Neural progenitor cell (in vitro differentiated cells): ENCODE measurements around the gene INHBA. TPM values are rescaled to one million over a fixed set of nuclear protein-coding genes. Genes with fewer than 3 reads are reported as not detected.

ENCODE experiments used
- DNase-seq: peaks from one replicate; pipeline ENCODE4 v3.0.0-alpha.2; 2016; ENCODE audit warnings: low spot score
- H2AFZ ChIP-seq: fragments of 200-600 bp; sonication (generic); replicated peaks from 2 replicates; pipeline ENCODE4 v1.6.1; 2016; ENCODE audit warnings: antibody characterized with exemption
- H3F3A ChIP-seq: fragments of 200-600 bp; sonication (generic); 2 replicates; pipeline ENCODE4 v1.6.1; 2016; ENCODE audit warnings: antibody characterized with exemption, low read depth
- H3K27ac ChIP-seq: fragments of 200-600 bp; sonication (generic); 2 replicates; pipeline ENCODE4 v1.5.1; 2016; ENCODE audit warnings: mild to moderate bottlenecking
- H3K27me3 ChIP-seq: fragments of 200-600 bp; sonication (generic); 2 replicates; pipeline ENCODE4 v1.6.1; 2016; ENCODE audit warnings: mild to moderate bottlenecking, moderate library complexity
- H3K36me3 ChIP-seq: fragments of 200-600 bp; sonication (generic); 2 replicates; pipeline ENCODE4 v1.5.1; 2016
- H3K4me1 ChIP-seq: fragments of 200-600 bp; sonication (generic); 2 replicates; pipeline ENCODE4 v1.6.1; 2016; ENCODE audit warnings: mixed run types
- H3K4me2 ChIP-seq: fragments of 200-600 bp; sonication (generic); 2 replicates; pipeline ENCODE4 v1.6.1; 2016
- H3K4me3 ChIP-seq: fragments of 200-600 bp; sonication (generic); 2 replicates; pipeline ENCODE4 v1.5.1; 2016
- H3K79me2 ChIP-seq: fragments of 200-600 bp; sonication (generic); 2 replicates; pipeline ENCODE4 v1.6.1; 2016; ENCODE audit warnings: low read depth
- H3K9ac ChIP-seq: fragments of 200-600 bp; sonication (generic); 2 replicates; pipeline ENCODE4 v1.6.1; 2016
- H3K9me3 ChIP-seq: fragments of 200-600 bp; sonication (generic); 2 replicates; pipeline ENCODE4 v1.5.1; 2016; ENCODE audit warnings: low read depth
- H4K20me1 ChIP-seq: fragments of 200-600 bp; sonication (generic); 2 replicates; pipeline ENCODE4 v1.6.1; 2016; ENCODE audit warnings: low read depth
- H3K27ac Mint-ChIP-seq: 3 replicates; pipeline ENCODE4 v1.8.0; 2021; ENCODE audit warnings: mixed read lengths
- H3K27me3 Mint-ChIP-seq: 2 replicates; pipeline ENCODE4 v1.8.0; 2022; ENCODE audit warnings: low read depth, mild to moderate bottlenecking, inconsistent platforms, moderate library complexity, mixed read lengths; ENCODE audit not compliant: insufficient read depth
- H3K36me3 Mint-ChIP-seq: 3 replicates; pipeline ENCODE4 v1.8.0; 2021; ENCODE audit warnings: mixed read lengths
- H3K4me1 Mint-ChIP-seq: 3 replicates; pipeline ENCODE4 v1.8.0; 2021; ENCODE audit warnings: mixed read lengths
- H3K4me3 Mint-ChIP-seq: 3 replicates; pipeline ENCODE4 v1.8.0; 2021; ENCODE audit warnings: mild to moderate bottlenecking, moderate library complexity, mixed read lengths
- H3K9me3 Mint-ChIP-seq: 3 replicates; pipeline ENCODE4 v1.8.0; 2020; ENCODE audit warnings: mixed read lengths
- EZH2 ChIP-seq: fragments of 200-600 bp; sonication (generic); IDR thresholded peaks from 2 replicates; pipeline ENCODE4 v1.6.1; 2017; ENCODE audit warnings: antibody characterized with exemption, mild to moderate bottlenecking, moderate library complexity
- EZH2phosphoT487 ChIP-seq: fragments of 200-600 bp; sonication (generic); IDR thresholded peaks from 2 replicates; pipeline ENCODE4 v1.6.1; 2017; ENCODE audit warnings: antibody characterized with exemption
- total RNA-seq: library from RNA; depleted of rRNA; stranded (reverse); fragments of >200 nt; gene quantifications from 2 replicates; pipeline ENCODE4 v1.2.3, GENCODE V29; 2015; ENCODE audit warnings: low replicate concordance
- TF ChIP-seq, protein P1 (sequence below): fragments of 200-600 bp; sonication (generic); IDR thresholded peaks from 2 replicates; pipeline ENCODE4 v1.5.1; 2017; ENCODE audit warnings: antibody characterized with exemption, mild to moderate bottlenecking

INHBA gene
- total RNA-seq, 1 donor from 2014 or later = 0.09 TPM

DNA sequence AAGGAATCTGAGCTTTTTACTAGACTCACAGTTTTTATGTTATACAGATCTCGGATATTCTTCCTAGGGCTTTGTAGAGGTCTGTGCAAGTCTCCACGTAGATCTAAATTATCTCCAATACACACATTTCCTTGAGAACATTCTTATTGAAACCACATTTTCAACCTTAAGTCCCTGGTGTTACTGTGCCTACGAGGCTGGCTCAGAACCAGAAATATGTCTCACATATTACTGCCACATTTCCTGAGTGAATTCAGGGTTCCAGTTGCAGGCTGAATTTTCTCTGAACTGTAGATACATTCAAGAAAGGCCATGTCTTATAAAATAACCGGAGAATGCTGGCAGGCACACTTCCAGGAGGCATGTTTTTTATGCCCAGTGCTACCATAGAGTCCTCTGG is 46.5 kb downstream of the INHBA start:
- no peaks in the 10 kb centered on the region for H4K20me1 ChIP-seq
- H3K36me3 ChIP-seq = no peaks in the 10 kb centered on the region
- no peak for DNase-seq
- no peaks in the 10 kb centered on the region for H3K36me3 Mint-ChIP-seq
- no peak for TF ChIP-seq EZH2
- TF ChIP-seq, protein P1, sequence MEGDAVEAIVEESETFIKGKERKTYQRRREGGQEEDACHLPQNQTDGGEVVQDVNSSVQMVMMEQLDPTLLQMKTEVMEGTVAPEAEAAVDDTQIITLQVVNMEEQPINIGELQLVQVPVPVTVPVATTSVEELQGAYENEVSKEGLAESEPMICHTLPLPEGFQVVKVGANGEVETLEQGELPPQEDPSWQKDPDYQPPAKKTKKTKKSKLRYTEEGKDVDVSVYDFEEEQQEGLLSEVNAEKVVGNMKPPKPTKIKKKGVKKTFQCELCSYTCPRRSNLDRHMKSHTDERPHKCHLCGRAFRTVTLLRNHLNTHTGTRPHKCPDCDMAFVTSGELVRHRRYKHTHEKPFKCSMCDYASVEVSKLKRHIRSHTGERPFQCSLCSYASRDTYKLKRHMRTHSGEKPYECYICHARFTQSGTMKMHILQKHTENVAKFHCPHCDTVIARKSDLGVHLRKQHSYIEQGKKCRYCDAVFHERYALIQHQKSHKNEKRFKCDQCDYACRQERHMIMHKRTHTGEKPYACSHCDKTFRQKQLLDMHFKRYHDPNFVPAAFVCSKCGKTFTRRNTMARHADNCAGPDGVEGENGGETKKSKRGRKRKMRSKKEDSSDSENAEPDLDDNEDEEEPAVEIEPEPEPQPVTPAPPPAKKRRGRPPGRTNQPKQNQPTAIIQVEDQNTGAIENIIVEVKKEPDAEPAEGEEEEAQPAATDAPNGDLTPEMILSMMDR = no peak
- no peak for TF ChIP-seq EZH2phosphoT487
- H3K27me3 ChIP-seq = no peaks in the 10 kb centered on the region
- H3K27me3 Mint-ChIP-seq = peaks cover 4% of the 10 kb centered on the region
- H3K4me1 Mint-ChIP-seq = no peaks in the 10 kb centered on the region
- no peaks in the 10 kb centered on the region for H3K9me3 ChIP-seq
- no peaks in the 10 kb centered on the region for H3F3A ChIP-seq
- no peaks in the 10 kb centered on the region for H3K4me1 ChIP-seq
- H3K4me3 Mint-ChIP-seq = no peak overlapping the region
- H3K4me2 ChIP-seq = no peak overlapping the region
- H3K27ac ChIP-seq = no peak overlapping the region
- no peak overlapping the region for H2AFZ ChIP-seq
- no peak overlapping the region for H3K4me3 ChIP-seq
- no peaks in the 10 kb centered on the region for H3K79me2 ChIP-seq
- H3K9ac ChIP-seq = no peak overlapping the region
- H3K27ac Mint-ChIP-seq = no peak overlapping the region
- H3K9me3 Mint-ChIP-seq = no peaks in the 10 kb centered on the region

GRCh38 chr7:41655426-41655825 is 47.5 kb downstream of the INHBA start:
- Mint-ChIP-seq H3K36me3 (no peaks in the 10 kb centered on the region), H3K9me3 (no peaks in the 10 kb centered on the region), H3K27ac (no peak overlapping the region), H3K27me3 (peaks cover 4% of the 10 kb centered on the region), H3K4me3 (no peak overlapping the region), H3K4me1 (no peaks in the 10 kb centered on the region)
- Histone ChIP-seq H3K27ac (no peak overlapping the region), H3F3A (no peaks in the 10 kb centered on the region), H3K4me2 (no peak overlapping the region), H4K20me1 (no peaks in the 10 kb centered on the region), H3K79me2 (no peaks in the 10 kb centered on the region), H3K36me3 (no peaks in the 10 kb centered on the region), H2AFZ (no peak overlapping the region), H3K4me3 (no peak overlapping the region), H3K27me3 (no peaks in the 10 kb centered on the region), H3K9me3 (no peaks in the 10 kb centered on the region), H3K4me1 (no peaks in the 10 kb centered on the region), H3K9ac (no peak overlapping the region)
- TF ChIP-seq EZH2 (no peak), EZH2phosphoT487 (no peak)
- TF ChIP-seq, protein P1 = no peak
- no peak for DNase-seq

DNA sequence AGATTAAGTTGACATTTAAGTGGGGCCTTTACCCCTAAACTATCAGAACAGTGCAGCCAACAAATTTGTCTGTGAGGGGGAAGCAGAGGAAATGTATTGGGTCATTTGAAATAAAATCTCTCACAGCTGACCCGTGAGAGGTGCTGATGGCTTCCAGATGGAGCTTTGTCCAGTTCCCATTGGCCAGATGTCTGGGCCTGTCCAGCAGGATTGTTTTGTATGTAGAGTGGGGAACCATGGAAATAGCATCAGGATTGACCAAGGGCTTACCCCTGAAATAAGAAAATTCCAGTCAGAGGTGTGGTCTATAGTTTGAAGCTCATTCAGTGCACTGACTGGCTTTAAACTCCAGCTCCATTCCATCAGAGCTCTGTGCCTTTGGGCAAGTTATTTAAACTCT is 50.6 kb downstream of the INHBA start:
- Histone ChIP-seq H3K4me1 (no peaks in the 10 kb centered on the region), H3K9ac (no peak overlapping the region), H3K27ac (no peak overlapping the region), H3K36me3 (no peaks in the 10 kb centered on the region), H4K20me1 (no peaks in the 10 kb centered on the region), H3K9me3 (no peaks in the 10 kb centered on the region), H3K4me3 (no peak overlapping the region), H2AFZ (no peak overlapping the region), H3K79me2 (no peaks in the 10 kb centered on the region), H3K4me2 (no peak overlapping the region), H3F3A (no peaks in the 10 kb centered on the region), H3K27me3 (no peaks in the 10 kb centered on the region)
- H3K36me3 Mint-ChIP-seq = no peaks in the 10 kb centered on the region
- TF ChIP-seq, protein P1 = no peak
- TF ChIP-seq EZH2phosphoT487 (no peak), EZH2 (no peak)
- no peaks in the 10 kb centered on the region for H3K4me1 Mint-ChIP-seq
- no peak for DNase-seq
- no peak overlapping the region for H3K4me3 Mint-ChIP-seq
- H3K9me3 Mint-ChIP-seq = no peaks in the 10 kb centered on the region
- H3K27ac Mint-ChIP-seq = no peak overlapping the region
- peaks cover 4% of the 10 kb centered on the region for H3K27me3 Mint-ChIP-seq
